ENCODE data around the gene TSPAN32.

DNA sequence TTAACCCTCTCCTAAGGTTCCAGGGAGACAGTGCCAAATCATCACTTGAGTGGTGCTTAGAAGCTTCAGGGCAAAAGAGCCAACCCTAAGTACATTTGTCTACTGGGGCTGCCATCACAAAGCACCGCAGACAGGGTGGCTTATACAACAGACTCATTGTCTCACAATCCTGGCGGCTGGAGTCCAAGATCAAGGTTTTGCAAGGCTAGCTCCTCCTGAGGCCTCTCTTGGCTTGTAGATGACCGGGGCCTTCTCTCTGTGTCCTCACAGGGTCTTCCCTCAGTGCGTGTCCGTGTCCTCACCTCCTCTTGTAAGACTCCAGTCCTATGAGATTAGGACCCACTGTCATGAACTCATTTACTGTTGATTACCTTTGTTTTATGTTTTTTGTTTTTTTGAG, 41.2 kb downstream of the TSPAN32 start:
- TF ChIP-seq PBX3 (IDR thresholded peaks at IDR 0.05) (no peak), MYC (IDR thresholded peaks at IDR 0.05; ENCODE audit: borderline replicate concordance, low read length) (no peak), REST (IDR thresholded peaks at IDR 0.05) (no peak), ZSCAN20 (CRISPR knock-in tag; IDR thresholded peaks at IDR 0.05) (no peak), TP53 (CRISPR knock-in tag; IDR thresholded peaks at IDR 0.05) (no peak), SMC3 (IDR thresholded peaks at IDR 0.05) (no peak), ZFP36 (IDR thresholded peaks at IDR 0.05; ENCODE audit: borderline replicate concordance, partially characterized antibody) (no peak), NFE2L2 (conservative IDR thresholded peaks at IDR 0.05; ENCODE audit: low read length) (no peak), POLR2A (IDR thresholded peaks at IDR 0.05; ENCODE audit: low read length) (no peak), CBX8 (IDR thresholded peaks at IDR 0.05) (no peak), CHD2 (IDR thresholded peaks at IDR 0.05; ENCODE audit: low read length, partially characterized antibody) (no peak), CBX2 (IDR thresholded peaks at IDR 0.05; ENCODE audit: borderline replicate concordance, low read depth) (no peak)
- TF ChIP-seq, protein P1, sequence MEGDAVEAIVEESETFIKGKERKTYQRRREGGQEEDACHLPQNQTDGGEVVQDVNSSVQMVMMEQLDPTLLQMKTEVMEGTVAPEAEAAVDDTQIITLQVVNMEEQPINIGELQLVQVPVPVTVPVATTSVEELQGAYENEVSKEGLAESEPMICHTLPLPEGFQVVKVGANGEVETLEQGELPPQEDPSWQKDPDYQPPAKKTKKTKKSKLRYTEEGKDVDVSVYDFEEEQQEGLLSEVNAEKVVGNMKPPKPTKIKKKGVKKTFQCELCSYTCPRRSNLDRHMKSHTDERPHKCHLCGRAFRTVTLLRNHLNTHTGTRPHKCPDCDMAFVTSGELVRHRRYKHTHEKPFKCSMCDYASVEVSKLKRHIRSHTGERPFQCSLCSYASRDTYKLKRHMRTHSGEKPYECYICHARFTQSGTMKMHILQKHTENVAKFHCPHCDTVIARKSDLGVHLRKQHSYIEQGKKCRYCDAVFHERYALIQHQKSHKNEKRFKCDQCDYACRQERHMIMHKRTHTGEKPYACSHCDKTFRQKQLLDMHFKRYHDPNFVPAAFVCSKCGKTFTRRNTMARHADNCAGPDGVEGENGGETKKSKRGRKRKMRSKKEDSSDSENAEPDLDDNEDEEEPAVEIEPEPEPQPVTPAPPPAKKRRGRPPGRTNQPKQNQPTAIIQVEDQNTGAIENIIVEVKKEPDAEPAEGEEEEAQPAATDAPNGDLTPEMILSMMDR (IDR thresholded peaks at IDR 0.05): no peak
- TF ChIP-seq, protein P2, sequence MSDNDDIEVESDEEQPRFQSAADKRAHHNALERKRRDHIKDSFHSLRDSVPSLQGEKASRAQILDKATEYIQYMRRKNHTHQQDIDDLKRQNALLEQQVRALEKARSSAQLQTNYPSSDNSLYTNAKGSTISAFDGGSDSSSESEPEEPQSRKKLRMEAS (IDR thresholded peaks at IDR 0.05): no peak

Data from A549 (cell line).